Aorta (tissue), 5 donors: ENCODE results near the gene MNT. TPM values are rescaled to one million over a fixed set of nuclear protein-coding genes. Genes with fewer than 3 reads are reported as not detected.

Source experiments
- ATAC-seq: fragments of 200-7000 bp; cut with Tn5 transposase; one replicate; pipeline ENCODE4 v1.9.1; 2022; ENCODE audit warnings: moderate library complexity; ENCODE audit not compliant: low FRiP score
- DNase-seq, 2 donors: peaks; one replicate each; pipeline ENCODE4 v3.0.0-alpha.2; 2020
- H3K27ac ChIP-seq, 2 donors: one replicate each; pipeline ENCODE4 v1.5.1; 2013; ENCODE audit warnings: low read length in 2 of 2, mild to moderate bottlenecking in 2 of 2, moderate library complexity in 2 of 2, control low read depth in 1 of 2, inconsistent platforms in 1 of 2, low read depth in 1 of 2
- H3K27me3 ChIP-seq, 2 donors: one replicate each; pipeline ENCODE4 v1.6.1; 2013; ENCODE audit warnings: control low read depth in 1 of 2, low read length in 1 of 2, mild to moderate bottlenecking in 1 of 2, moderate library complexity in 1 of 2; ENCODE audit not compliant: insufficient read depth in 2 of 2, control insufficient read depth in 1 of 2
- H3K36me3 ChIP-seq, 2 donors: one replicate each; pipeline ENCODE4 v1.6.1; 2013; ENCODE audit warnings: control low read depth in 1 of 2, low read length in 1 of 2, mild to moderate bottlenecking in 1 of 2; ENCODE audit not compliant: insufficient read depth in 2 of 2, control insufficient read depth in 1 of 2
- H3K4me1 ChIP-seq, 2 donors: one replicate each; pipeline ENCODE4 v1.6.1; 2013; ENCODE audit warnings: low read length in 2 of 2, control low read depth in 1 of 2, mild to moderate bottlenecking in 1 of 2, moderate library complexity in 1 of 2; ENCODE audit not compliant: insufficient read depth in 2 of 2, control insufficient read depth in 1 of 2
- H3K4me3 ChIP-seq, 2 donors: one replicate each; pipeline ENCODE4 v1.5.1; 2013; ENCODE audit warnings: low read length in 2 of 2, control low read depth in 1 of 2, mild to moderate bottlenecking in 1 of 2
- H3K9me3 ChIP-seq: one replicate; pipeline ENCODE4 v1.6.1; 2013; ENCODE audit warnings: mild to moderate bottlenecking, low read length; ENCODE audit not compliant: control insufficient read depth
- WGBS, 2 donors: extraction: QIAGEN DNeasy Blood & Tissue Kit; methylation state at CpG; one replicate each; pipeline ENCODE4 v1.1.7; 2013; 5-methylcytosine and 5-hydroxymethylcytosine counted together
- intact Hi-C, 2 donors: fragments of 100-400 bp; cut with DNase I; formaldehyde crosslinking; loops; one replicate each; pipeline versions ENCODE4 v1.14.2 to v1.15.0; 2022
- polyA plus RNA-seq, 2 donors: library from polyadenylated mRNA; stranded (reverse); fragments of 200-250 nt; gene quantifications; one replicate each; pipeline ENCODE4 v1.2.3, GENCODE V29; 2013
- total RNA-seq, 2 donors: library from RNA; stranded (reverse); fragmentation: NEBNext Ultra II Directional; extraction: Animal tissue kit (Norgen Biotek cat#: 25700); gene quantifications; one replicate each; pipeline ENCODE4 v1.2.1, GENCODE V29; 2021
- donor health status: healthy with polysubstance abuse.
- donor health status: Bipolar disorder and iron deficiency.
- donor health status: DM: no; HTN: no; CAD: no.
- donor health status: DM: no; HTN: no; CAD: no.
- donor health status: DM: yes; HTN: yes; CAD: no.

Gene MNT
- total and polyA plus RNA-seq, 4 donors = 8.3 to 35.7 (median 18.6) TPM

- Histone ChIP-seq H3K4me3 (no peak overlapping the region), H3K4me1 (no peaks in the 10 kb centered on the region), H3K9me3 (no peaks in the 10 kb centered on the region), H3K27me3 (no peaks in the 10 kb centered on the region), H3K36me3 (no peaks in the 10 kb centered on the region), H3K27ac (no peak overlapping the region)
- DNase-seq = no peak
- WGBS, 2 donors = 71 to 72% methylated on average over 16 of the region's 16 CpGs
- intact Hi-C loops = no loop called here
- no peak for ATAC-seq
Measured at GRCh38 chr17:2380226-2380922, 20.5 kb downstream of the MNT start.

DNA sequence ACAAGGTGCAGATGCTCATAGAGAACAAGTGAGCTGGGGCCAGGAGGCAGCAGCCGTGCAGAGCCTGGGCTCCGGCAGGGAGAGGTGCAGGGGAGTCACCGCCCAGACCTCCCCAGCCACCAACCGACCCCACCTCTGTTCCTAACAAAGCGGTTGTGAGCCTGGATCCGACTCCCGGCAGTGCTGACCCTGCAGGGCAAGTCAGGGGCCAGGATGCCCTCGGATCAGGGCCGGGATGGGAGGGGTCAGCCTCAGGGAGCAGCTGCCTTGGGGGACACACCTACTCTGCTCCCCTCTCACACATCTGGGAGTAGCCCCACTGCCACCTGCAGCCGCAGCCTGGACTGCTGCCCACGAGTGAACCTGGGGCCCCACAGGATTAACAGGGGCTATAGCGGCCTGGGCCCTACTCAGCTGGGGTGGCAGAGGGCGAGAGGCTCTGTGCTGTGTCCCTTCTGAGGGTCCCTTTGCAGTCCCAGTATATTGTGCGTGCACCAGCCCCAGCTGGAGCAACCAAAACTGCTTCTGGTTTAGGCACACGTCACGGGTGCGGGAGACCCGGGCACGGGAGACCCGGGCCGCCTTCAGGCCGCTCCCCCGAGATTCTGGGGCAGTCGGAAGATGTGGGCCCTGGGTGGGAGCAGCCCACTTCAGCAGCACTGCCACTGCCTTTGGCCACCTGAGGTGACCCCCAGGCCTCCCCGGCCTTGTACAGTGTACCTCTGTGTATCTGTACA lies 21.2 kb downstream of the MNT start:
- intact Hi-C loops = no loop called here
- no peak overlapping the region for H3K27ac ChIP-seq
- ATAC-seq = no peak
- H3K9me3 ChIP-seq = no peaks in the 10 kb centered on the region
- no peak overlapping the region for H3K4me3 ChIP-seq
- no peaks in the 10 kb centered on the region for H3K27me3 ChIP-seq
- DNase-seq = no peak
- H3K36me3 ChIP-seq = no peaks in the 10 kb centered on the region
- no peaks in the 10 kb centered on the region for H3K4me1 ChIP-seq
- 84 to 85% methylated on average over 25 of the region's 25 CpGs for WGBS, 2 donors

GRCh38 chr17:2378905-2379304 lies 22.0 kb downstream of the MNT start:
- DNase-seq (no peak), ATAC-seq (no peak)
- intact Hi-C loops = no loop called here
- Histone ChIP-seq H3K4me1 (no peaks in the 10 kb centered on the region), H3K9me3 (no peaks in the 10 kb centered on the region), H3K27me3 (no peaks in the 10 kb centered on the region), H3K36me3 (no peaks in the 10 kb centered on the region), H3K27ac (no peak overlapping the region), H3K4me3 (no peak overlapping the region)
- whole genome bisulfite sequencing, 2 donors = 89 to 92% methylated on average over 11 of the region's 11 CpGs

DNA sequence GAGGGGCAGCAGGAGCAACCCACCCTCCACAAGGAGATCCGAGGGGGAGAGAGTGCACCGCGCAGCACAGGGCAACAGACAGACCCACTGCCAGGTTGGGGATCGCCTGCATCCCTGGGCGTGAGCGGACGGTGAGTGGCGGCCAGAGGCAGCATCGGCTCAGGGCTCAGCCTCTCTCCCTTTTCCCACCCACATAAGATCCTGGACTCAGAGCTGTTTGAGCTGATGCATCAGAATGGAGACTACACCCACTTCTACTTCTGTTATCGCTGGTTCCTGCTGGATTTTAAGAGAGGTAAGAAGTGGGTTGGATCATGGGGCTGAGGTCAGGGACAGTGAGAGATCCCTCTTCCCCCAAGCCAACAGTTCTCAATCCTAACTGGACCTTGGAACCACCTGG lies 23.2 kb downstream of the MNT start:
- Histone ChIP-seq H3K4me3 (no peak overlapping the region), H3K9me3 (no peaks in the 10 kb centered on the region), H3K36me3 (peaks cover 0 to 2% of the 10 kb centered on the region in 2 donors), H3K4me1 (no peaks in the 10 kb centered on the region), H3K27ac (no peak overlapping the region), H3K27me3 (no peaks in the 10 kb centered on the region)
- DNase-seq = no peak
- ATAC-seq = no peak
- 92% methylated on average over 10 of the region's 10 CpGs for WGBS, 2 donors
- intact Hi-C loops = no loop called here

DNA sequence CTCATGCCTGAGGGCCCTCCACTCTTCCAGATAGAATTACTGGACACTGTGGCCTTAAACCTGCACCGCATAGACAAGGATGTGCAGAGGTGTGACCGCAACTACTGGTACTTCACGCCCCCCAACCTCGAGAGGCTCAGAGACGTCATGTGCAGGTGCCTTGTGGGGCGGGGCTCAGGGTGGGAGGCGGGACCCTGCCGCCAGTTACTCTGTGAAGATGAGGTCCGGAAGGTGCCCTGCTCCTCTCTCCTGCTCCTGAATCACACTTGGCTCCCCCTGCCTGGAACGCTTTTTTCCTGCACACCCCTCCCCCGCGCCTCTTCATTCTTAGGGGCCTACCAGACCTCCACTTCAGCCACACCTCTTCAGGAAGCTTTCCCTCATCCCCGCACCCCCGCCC lies 24.8 kb downstream of the MNT start:
- DNase-seq (no peak), ATAC-seq (no peak)
- no peak overlapping the region for H3K4me3 ChIP-seq
- no peaks in the 10 kb centered on the region for H3K27me3 ChIP-seq
- no peaks in the 10 kb centered on the region for H3K9me3 ChIP-seq
- H3K36me3 ChIP-seq = peaks cover 0 to 2% of the 10 kb centered on the region in 2 donors
- intact Hi-C loops = no loop called here
- H3K4me1 ChIP-seq = no peaks in the 10 kb centered on the region
- WGBS, 2 donors = 88 to 91% methylated on average over 14 of the region's 14 CpGs
- H3K27ac ChIP-seq = no peak overlapping the region

GRCh38 chr17:2375406-2375805 lies 25.5 kb downstream of the MNT start:
- Histone ChIP-seq H3K27me3 (no peaks in the 10 kb centered on the region), H3K4me1 (no peaks in the 10 kb centered on the region), H3K9me3 (no peaks in the 10 kb centered on the region), H3K27ac (no peak overlapping the region), H3K36me3 (peaks cover 0 to 2% of the 10 kb centered on the region in 2 donors), H3K4me3 (no peak overlapping the region)
- 82 to 97% methylated on average over 19 of the region's 19 CpGs for WGBS, 2 donors
- ATAC-seq = no peak
- intact Hi-C loops = no loop called here
- DNase-seq = no peak

GRCh38 chr17:2374549-2375285 lies 26.1 kb downstream of the MNT start:
- ATAC-seq (no peak), DNase-seq (no peak)
- Histone ChIP-seq H3K27me3 (no peaks in the 10 kb centered on the region), H3K4me1 (no peaks in the 10 kb centered on the region), H3K4me3 (no peak overlapping the region), H3K9me3 (no peaks in the 10 kb centered on the region), H3K36me3 (peaks cover 0 to 2% of the 10 kb centered on the region in 2 donors), H3K27ac (no peak overlapping the region)
- 53 to 74% methylated on average over 11 of the region's 11 CpGs for WGBS, 2 donors
- intact Hi-C loops = no loop called here

DNA sequence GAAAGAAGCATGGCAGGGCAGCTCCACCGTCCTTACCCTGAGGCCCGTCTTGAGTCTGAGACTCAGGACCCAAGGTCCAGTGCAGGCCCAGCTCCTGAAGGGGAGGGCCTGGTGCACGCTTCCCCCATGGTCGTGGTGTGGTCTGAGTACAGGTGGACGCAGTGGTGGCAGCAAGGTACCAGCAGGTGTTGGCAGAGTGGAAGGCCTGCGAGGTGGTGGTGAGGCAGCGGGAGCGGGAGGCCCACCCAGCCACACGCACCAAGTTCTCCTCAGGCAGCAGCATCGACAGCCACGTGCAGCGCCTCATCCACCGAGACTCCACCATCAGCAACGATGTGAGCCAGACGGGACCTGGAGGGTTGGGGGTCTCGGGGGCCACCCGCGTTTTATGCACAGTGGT lies 27.7 kb downstream of the MNT start:
- WGBS, 2 donors = 94% methylated on average over 17 to 18 of the region's 18 CpGs
- ATAC-seq = no peak
- intact Hi-C loops = no loop called here
- no peak overlapping the region for H3K4me3 ChIP-seq
- no peaks in the 10 kb centered on the region for H3K9me3 ChIP-seq
- H3K36me3 ChIP-seq = peaks cover 0 to 2% of the 10 kb centered on the region in 2 donors
- no peaks in the 10 kb centered on the region for H3K4me1 ChIP-seq
- DNase-seq = peak in 1 of 2 donors; percentile 46
- H3K27ac ChIP-seq = no peak overlapping the region
- H3K27me3 ChIP-seq = no peaks in the 10 kb centered on the region
